ENCODE measurements around the gene DPEP2NB. TPM values are rescaled to one million over a fixed set of nuclear protein-coding genes. Genes with fewer than 3 reads are reported as not detected.

Gene DPEP2NB
- total RNA-seq, 1 donor from 2014 or later, result not detected

DNA sequence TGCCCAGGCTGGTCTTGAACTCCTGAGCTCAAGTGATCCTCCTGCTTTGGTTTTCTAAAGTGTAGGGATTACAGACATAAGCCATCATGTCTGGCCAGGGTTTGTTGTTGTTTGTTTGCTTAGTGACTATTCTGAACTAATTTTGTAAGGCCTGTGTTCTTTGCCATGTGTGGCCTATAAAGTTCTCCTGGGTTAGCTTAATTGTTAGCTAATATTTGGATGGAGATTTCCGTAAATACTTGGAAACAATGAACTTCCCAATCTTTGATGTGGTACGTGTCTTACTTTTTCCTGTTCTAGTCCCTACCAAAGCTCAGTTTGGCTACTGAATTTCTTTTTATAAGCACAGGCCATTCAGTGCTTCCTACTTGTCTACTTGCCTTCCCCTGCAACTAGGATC lies 32.3 kb upstream of the DPEP2NB start:
- H3K36me3 Mint-ChIP-seq, result peaks cover 8% of the 10 kb centered on the region
- Histone ChIP-seq H3K27me3 (no peaks in the 10 kb centered on the region), H3K4me1 (no peaks in the 10 kb centered on the region), H3K79me2 (ENCODE audit: low read depth) (no peaks in the 10 kb centered on the region), H3K9me3 (ENCODE audit: low read depth) (no peaks in the 10 kb centered on the region), H3K27ac (no peak overlapping the region), H2AFZ (replicated peaks) (no peak overlapping the region), H3K9ac (no peak overlapping the region), H4K20me1 (ENCODE audit: low read depth) (no peaks in the 10 kb centered on the region), H3F3A (ENCODE audit: low read depth) (no peaks in the 10 kb centered on the region), H3K36me3 (no peaks in the 10 kb centered on the region), H3K4me3 (no peak overlapping the region), H3K4me2 (no peak overlapping the region)
- H3K27ac Mint-ChIP-seq, result no peak overlapping the region
- DNase-seq (ENCODE audit: low spot score), result no peak
- TF ChIP-seq EZH2 (IDR thresholded peaks at IDR 0.05), result no peak
- TF ChIP-seq EZH2phosphoT487 (IDR thresholded peaks at IDR 0.05), result no peak
- TF ChIP-seq, protein P1, sequence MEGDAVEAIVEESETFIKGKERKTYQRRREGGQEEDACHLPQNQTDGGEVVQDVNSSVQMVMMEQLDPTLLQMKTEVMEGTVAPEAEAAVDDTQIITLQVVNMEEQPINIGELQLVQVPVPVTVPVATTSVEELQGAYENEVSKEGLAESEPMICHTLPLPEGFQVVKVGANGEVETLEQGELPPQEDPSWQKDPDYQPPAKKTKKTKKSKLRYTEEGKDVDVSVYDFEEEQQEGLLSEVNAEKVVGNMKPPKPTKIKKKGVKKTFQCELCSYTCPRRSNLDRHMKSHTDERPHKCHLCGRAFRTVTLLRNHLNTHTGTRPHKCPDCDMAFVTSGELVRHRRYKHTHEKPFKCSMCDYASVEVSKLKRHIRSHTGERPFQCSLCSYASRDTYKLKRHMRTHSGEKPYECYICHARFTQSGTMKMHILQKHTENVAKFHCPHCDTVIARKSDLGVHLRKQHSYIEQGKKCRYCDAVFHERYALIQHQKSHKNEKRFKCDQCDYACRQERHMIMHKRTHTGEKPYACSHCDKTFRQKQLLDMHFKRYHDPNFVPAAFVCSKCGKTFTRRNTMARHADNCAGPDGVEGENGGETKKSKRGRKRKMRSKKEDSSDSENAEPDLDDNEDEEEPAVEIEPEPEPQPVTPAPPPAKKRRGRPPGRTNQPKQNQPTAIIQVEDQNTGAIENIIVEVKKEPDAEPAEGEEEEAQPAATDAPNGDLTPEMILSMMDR (IDR thresholded peaks at IDR 0.05), result no peak
- no peaks in the 10 kb centered on the region for H3K9me3 Mint-ChIP-seq
- H3K4me3 Mint-ChIP-seq, result no peak overlapping the region
- no peaks in the 10 kb centered on the region for H3K27me3 Mint-ChIP-seq (ENCODE audit: insufficient read depth, low read depth)
- H3K4me1 Mint-ChIP-seq, result no peaks in the 10 kb centered on the region

DNA sequence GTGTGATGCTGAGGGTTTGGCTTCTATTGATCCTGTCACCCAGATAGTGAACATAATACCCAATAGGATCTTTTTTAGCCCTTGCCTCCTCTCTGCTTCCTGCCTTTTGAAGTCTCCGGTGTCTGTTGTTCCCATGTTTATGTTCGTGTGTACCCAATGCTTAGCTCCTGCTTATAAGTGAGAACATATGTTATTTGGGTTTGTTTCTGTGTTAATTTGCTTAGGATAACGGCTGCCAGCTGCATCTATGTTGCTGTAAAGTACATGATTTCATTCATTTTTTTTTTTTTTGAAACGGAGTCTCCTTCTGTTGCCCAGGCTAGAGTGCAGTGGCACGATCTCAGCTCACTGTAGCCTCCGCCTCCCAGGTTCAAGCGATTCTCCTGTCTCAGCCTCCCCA lies 30.4 kb upstream of the DPEP2NB start:
- no peaks in the 10 kb centered on the region for H3K27me3 Mint-ChIP-seq (ENCODE audit: insufficient read depth, low read depth)
- no peaks in the 10 kb centered on the region for H3K79me2 ChIP-seq (ENCODE audit: low read depth)
- H3K9ac ChIP-seq, result no peak overlapping the region
- DNase-seq (ENCODE audit: low spot score), result no peak
- H3K27me3 ChIP-seq, result no peaks in the 10 kb centered on the region
- no peaks in the 10 kb centered on the region for H3K4me1 Mint-ChIP-seq
- no peak overlapping the region for H3K27ac Mint-ChIP-seq
- H3F3A ChIP-seq (ENCODE audit: low read depth), result no peaks in the 10 kb centered on the region
- no peaks in the 10 kb centered on the region for H3K36me3 ChIP-seq
- H3K9me3 ChIP-seq (ENCODE audit: low read depth), result no peaks in the 10 kb centered on the region
- peaks cover 5% of the 10 kb centered on the region for H3K36me3 Mint-ChIP-seq
- TF ChIP-seq EZH2 (IDR thresholded peaks at IDR 0.05) (no peak), EZH2phosphoT487 (IDR thresholded peaks at IDR 0.05) (no peak)
- TF ChIP-seq, protein P1 (IDR thresholded peaks at IDR 0.05), result no peak
- no peak overlapping the region for H3K4me3 ChIP-seq
- H3K9me3 Mint-ChIP-seq, result no peaks in the 10 kb centered on the region
- H3K4me2 ChIP-seq, result no peak overlapping the region
- H4K20me1 ChIP-seq (ENCODE audit: low read depth), result no peaks in the 10 kb centered on the region
- no peak overlapping the region for H3K4me3 Mint-ChIP-seq
- H2AFZ ChIP-seq (replicated peaks), result no peak overlapping the region
- H3K27ac ChIP-seq, result no peak overlapping the region
- no peaks in the 10 kb centered on the region for H3K4me1 ChIP-seq

GRCh38 chr16:68041783-68042182 lies 26.1 kb upstream of the DPEP2NB start:
- Histone ChIP-seq H3K9ac (no peak overlapping the region), H4K20me1 (ENCODE audit: low read depth) (peaks cover 5% of the 10 kb centered on the region), H3K36me3 (no peaks in the 10 kb centered on the region), H3F3A (ENCODE audit: low read depth) (no peaks in the 10 kb centered on the region), H3K4me2 (no peak overlapping the region), H2AFZ (replicated peaks) (no peak overlapping the region), H3K27ac (no peak overlapping the region), H3K9me3 (ENCODE audit: low read depth) (no peaks in the 10 kb centered on the region), H3K4me3 (no peak overlapping the region), H3K4me1 (no peaks in the 10 kb centered on the region), H3K79me2 (ENCODE audit: low read depth) (no peaks in the 10 kb centered on the region), H3K27me3 (no peaks in the 10 kb centered on the region)
- no peaks in the 10 kb centered on the region for H3K27me3 Mint-ChIP-seq (ENCODE audit: insufficient read depth, low read depth)
- H3K9me3 Mint-ChIP-seq, result no peaks in the 10 kb centered on the region
- H3K4me1 Mint-ChIP-seq, result no peaks in the 10 kb centered on the region
- no peak for DNase-seq (ENCODE audit: low spot score)
- no peak for TF ChIP-seq EZH2phosphoT487 (IDR thresholded peaks at IDR 0.05)
- TF ChIP-seq, protein P1 (IDR thresholded peaks at IDR 0.05), result no peak
- no peak for TF ChIP-seq EZH2 (IDR thresholded peaks at IDR 0.05)
- H3K4me3 Mint-ChIP-seq, result no peak overlapping the region
- peak overlapping the region; percentile 8 for H3K27ac Mint-ChIP-seq
- H3K36me3 Mint-ChIP-seq, result peaks cover 13% of the 10 kb centered on the region

Measured in neural progenitor cell (in vitro differentiated cells).